Measurements from ENCODE around the gene STAU1.
"Not testable (repeated sequence)": the region's sequence is repeated elsewhere in the genome, so short reads cannot be mapped to it uniquely, and the experiment has no call there.

STAU1 gene

GRCh38 chr20:49112596-49113274, 75.4 kb downstream of the STAU1 start:
- no peak for DNase-seq

GRCh38 chr20:49110767-49111694, 77.1 kb downstream of the STAU1 start:
- no peak for DNase-seq

- DNase-seq: no peak
These were observed 81.8 kb downstream of the STAU1 start for GRCh38 chr20:49106328-49106727.

GRCh38 chr20:49104979-49105547, 83.1 kb downstream of the STAU1 start:
- not testable (repeated sequence) for DNase-seq

- DNase-seq: no peak
These were observed 83.8 kb downstream of the STAU1 start for GRCh38 chr20:49104365-49104648.

GRCh38 chr20:49103647-49104364, 84.3 kb downstream of the STAU1 start:
- DNase-seq: no peak

GRCh38 chr20:49103019-49103418, 85.1 kb downstream of the STAU1 start:
- DNase-seq: no peak

GRCh38 chr20:49100972-49101371, 87.2 kb downstream of the STAU1 start:
- no peak for DNase-seq

GRCh38 chr20:49100292-49100691, 87.8 kb downstream of the STAU1 start:
- DNase-seq: not testable (repeated sequence)

GRCh38 chr20:49099011-49099410, 89.1 kb downstream of the STAU1 start:
- DNase-seq: no peak

- no peak for DNase-seq
These were observed 90.0 kb downstream of the STAU1 start for GRCh38 chr20:49098136-49098535.

- no peak for DNase-seq
These were observed 91.0 kb downstream of the STAU1 start for GRCh38 chr20:49097159-49097558.

GRCh38 chr20:49096203-49096730, 91.9 kb downstream of the STAU1 start:
- DNase-seq: no peak

- no peak for DNase-seq
These were observed 96.4 kb downstream of the STAU1 start for GRCh38 chr20:49091762-49092161.

- no peak for DNase-seq
These were observed 97.0 kb downstream of the STAU1 start for GRCh38 chr20:49091104-49091503.

GRCh38 chr20:49082295-49082694, 105.8 kb downstream of the STAU1 start:
- DNase-seq: not testable (repeated sequence)

- no peak for DNase-seq
These were observed 109.8 kb downstream of the STAU1 start for GRCh38 chr20:49078310-49078709.

GRCh38 chr20:49074521-49074920, 113.6 kb downstream of the STAU1 start:
- DNase-seq: no peak

All from fibroblast of skin of right quadriceps (primary cell).